H9 (cell line): Measurements from ENCODE around the gene NRIP3. TPM values are rescaled to one million over a fixed set of nuclear protein-coding genes. Genes with fewer than 3 reads are reported as not detected.

Experiments used
- DNase-seq: peaks from one replicate; pipeline ENCODE4 v3.0.0-alpha.2; 2017
- H2AFZ ChIP-seq: one replicate; pipeline ENCODE4 v1.6.1; 2013; ENCODE audit warnings: mild to moderate bottlenecking, low read length, control low read depth, moderate library complexity
- H2AK5ac ChIP-seq: 2 replicates; pipeline ENCODE4 v1.6.1; 2013; ENCODE audit warnings: low read length, control low read depth, mixed read lengths; ENCODE audit not compliant: insufficient read length
- H2BK120ac ChIP-seq: one replicate; pipeline ENCODE4 v1.6.1; 2013; ENCODE audit warnings: low read depth, mild to moderate bottlenecking, low read length, control low read depth, inconsistent platforms; ENCODE audit not compliant: poor library complexity, severe bottlenecking
- H2BK12ac ChIP-seq: 2 replicates; pipeline ENCODE4 v1.6.1; 2013; ENCODE audit warnings: low read length, control low read depth, mixed read lengths, low read depth; ENCODE audit not compliant: insufficient read length
- H2BK15ac ChIP-seq: 2 replicates; pipeline ENCODE4 v1.6.1; 2013; ENCODE audit warnings: low read depth, low read length, control low read depth
- H2BK20ac ChIP-seq: one replicate; pipeline ENCODE4 v1.6.1; 2013; ENCODE audit warnings: low read depth, mild to moderate bottlenecking, low read length, control low read depth, inconsistent platforms; ENCODE audit not compliant: poor library complexity, severe bottlenecking
- H2BK5ac ChIP-seq: 2 replicates; pipeline ENCODE4 v1.6.1; 2013; ENCODE audit warnings: low read length, control low read depth, mixed read lengths; ENCODE audit not compliant: insufficient read length
- H3K14ac ChIP-seq: 2 replicates; pipeline ENCODE4 v1.6.1; 2013; ENCODE audit warnings: low read length, control low read depth; ENCODE audit not compliant: insufficient read depth
- H3K18ac ChIP-seq: 2 replicates; pipeline ENCODE4 v1.6.1; 2013; ENCODE audit warnings: low read depth, mild to moderate bottlenecking, mixed read lengths, low read length, control low read depth; ENCODE audit not compliant: insufficient read length
- H3K23ac ChIP-seq: 2 replicates; pipeline ENCODE4 v1.6.1; 2013; ENCODE audit warnings: low read length, control low read depth, mixed read lengths, low read depth; ENCODE audit not compliant: insufficient read length
- H3K23me2 ChIP-seq: 2 replicates; pipeline ENCODE4 v1.6.1; 2013; ENCODE audit warnings: low read depth, mild to moderate bottlenecking, mixed read lengths, low read length, control low read depth; ENCODE audit not compliant: insufficient read length, poor library complexity, severe bottlenecking
- H3K27ac ChIP-seq: 2 replicates; pipeline ENCODE4 v1.5.1; 2013; ENCODE audit warnings: low read length, control low read depth, mixed read lengths, low read depth; ENCODE audit not compliant: insufficient read length
- H3K27me3 ChIP-seq: 2 replicates; pipeline ENCODE4 v1.6.1; 2013; ENCODE audit warnings: low read length, control low read depth, inconsistent platforms; ENCODE audit not compliant: insufficient read depth
- H3K4ac ChIP-seq: 2 replicates; pipeline ENCODE4 v1.6.1; 2013; ENCODE audit warnings: low read depth, mild to moderate bottlenecking, control low read depth, inconsistent platforms, low read length, moderate library complexity
- H3K4me1 ChIP-seq: 2 replicates; pipeline ENCODE4 v1.6.1; 2013; ENCODE audit warnings: low read length, control low read depth, inconsistent platforms; ENCODE audit not compliant: insufficient read depth
- H3K4me2 ChIP-seq: 2 replicates; pipeline ENCODE4 v1.6.1; 2013; ENCODE audit warnings: low read length, control low read depth, mixed read lengths; ENCODE audit not compliant: insufficient read length, insufficient read depth
- H3K56ac ChIP-seq: 2 replicates; pipeline ENCODE4 v1.6.1; 2013; ENCODE audit warnings: low read depth, mild to moderate bottlenecking, mixed read lengths, low read length, control low read depth; ENCODE audit not compliant: insufficient read length
- H3K79me1 ChIP-seq: 2 replicates; pipeline ENCODE4 v1.6.1; 2013; ENCODE audit warnings: low read depth, mild to moderate bottlenecking, moderate library complexity, low read length, control low read depth, inconsistent platforms; ENCODE audit not compliant: insufficient read depth, poor library complexity, severe bottlenecking
- H3K79me2 ChIP-seq: 2 replicates; pipeline ENCODE4 v1.6.1; 2013; ENCODE audit warnings: low read length, control low read depth, inconsistent platforms; ENCODE audit not compliant: insufficient read depth
- H3K9ac ChIP-seq: 2 replicates; pipeline ENCODE4 v1.6.1; 2013; ENCODE audit warnings: low read length, control low read depth, mixed read lengths; ENCODE audit not compliant: insufficient read length; ENCODE audit errors: extremely low read depth
- H3K9me3 ChIP-seq: one replicate; pipeline ENCODE4 v1.6.1; 2013; ENCODE audit warnings: low read depth, low read length, inconsistent platforms; ENCODE audit not compliant: control insufficient read depth
- H3T11ph ChIP-seq: one replicate; pipeline ENCODE4 v1.6.1; 2013; ENCODE audit warnings: mild to moderate bottlenecking, low read length, control low read depth, inconsistent platforms
- H4K20me1 ChIP-seq: one replicate; pipeline ENCODE4 v1.6.1; 2013; ENCODE audit not compliant: control insufficient read depth, insufficient read length, insufficient read depth
- H4K5ac ChIP-seq: 2 replicates; pipeline ENCODE4 v1.6.1; 2013; ENCODE audit warnings: low read depth, mild to moderate bottlenecking, mixed read lengths, low read length, control low read depth; ENCODE audit not compliant: insufficient read length
- H4K8ac ChIP-seq: replicated peaks from 2 replicates; pipeline ENCODE4 v1.6.1; 2013; ENCODE audit warnings: low read length, control low read depth, mixed read lengths, low read depth; ENCODE audit not compliant: insufficient read length
- H4K91ac ChIP-seq: 2 replicates; pipeline ENCODE4 v1.6.1; 2013; ENCODE audit warnings: low read depth, mild to moderate bottlenecking, moderate library complexity, mixed read lengths, low read length, control low read depth; ENCODE audit not compliant: insufficient read length
- H3K27ac Mint-ChIP-seq, 3 experiments: 2 replicates in 2 of 3; 3 replicates in 1 of 3; pipeline ENCODE4 v1.8.0; 2020 to 2021; ENCODE audit warnings: mixed read lengths in 3 of 3, mild to moderate bottlenecking in 1 of 3, moderate library complexity in 1 of 3
- H3K27me3 Mint-ChIP-seq: 2 replicates; pipeline ENCODE4 v1.8.0; 2021; ENCODE audit warnings: low read depth, mild to moderate bottlenecking, moderate library complexity, mixed read lengths
- H3K36me3 Mint-ChIP-seq, 3 experiments: 2 replicates in 2 of 3; 3 replicates in 1 of 3; pipeline ENCODE4 v1.8.0; 2020 to 2021; ENCODE audit warnings: low read depth in 3 of 3, mixed read lengths in 3 of 3; ENCODE audit not compliant: insufficient read depth in 1 of 3
- H3K4me1 Mint-ChIP-seq, 2 experiments: 2 replicates each; pipeline ENCODE4 v1.8.0; 2020; ENCODE audit warnings: mixed read lengths in 2 of 2
- H3K4me3 Mint-ChIP-seq, 2 experiments: 2 replicates in 1 of 2; 3 replicates in 1 of 2; pipeline ENCODE4 v1.8.0; 2020 to 2021; ENCODE audit warnings: mild to moderate bottlenecking in 2 of 2, mixed read lengths in 2 of 2, moderate library complexity in 1 of 2
- H3K9me3 Mint-ChIP-seq, 2 experiments: 2 replicates in 1 of 2; 3 replicates in 1 of 2; pipeline ENCODE4 v1.8.0; 2020; ENCODE audit warnings: mild to moderate bottlenecking in 2 of 2, mixed read lengths in 2 of 2, moderate library complexity in 1 of 2
- CTCF ChIP-seq: fragments of 200-600 bp; sonication (generic); conservative IDR thresholded peaks from 3 replicates; pipeline ENCODE4 v1.8.0; 2021; ENCODE audit warnings: antibody characterized with exemption, mild to moderate bottlenecking
- WGBS: extraction: QIAGEN DNeasy Blood & Tissue Kit; methylation state at CpG from one replicate; pipeline ENCODE4 v1.1.7; 2013; ENCODE audit warnings: missing lambda C conversion rate, low lambda C conversion rate, mixed read lengths; ENCODE audit not compliant: insufficient read length; ENCODE audit errors: extremely low coverage; 5-methylcytosine and 5-hydroxymethylcytosine counted together
- total RNA-seq: library from RNA; stranded (reverse); gene quantifications from 2 replicates; pipeline ENCODE4 v1.2.1, GENCODE V29; 2021

NRIP3 gene
- total RNA-seq, 1 experiment from 2014 or later, result 4.2 TPM

GRCh38 chr11:9008661-9009060 lies 4.9 kb upstream of the NRIP3 start:
- no peak overlapping the region for H3K4me2 ChIP-seq
- no peak overlapping the region for H2BK15ac ChIP-seq
- H3K9ac ChIP-seq, result no peak overlapping the region
- no peak overlapping the region for H3K27ac Mint-ChIP-seq
- no peak overlapping the region for H3K4me3 Mint-ChIP-seq
- no peaks in the 10 kb centered on the region for H3K9me3 ChIP-seq
- H3K23ac ChIP-seq, result no peak overlapping the region
- H3K36me3 Mint-ChIP-seq, result no peaks in the 10 kb centered on the region
- H2BK20ac ChIP-seq, result no peak overlapping the region
- no peak overlapping the region for H4K5ac ChIP-seq
- no peak overlapping the region for H2AFZ ChIP-seq
- no peak overlapping the region for H3T11ph ChIP-seq
- H4K20me1 ChIP-seq, result no peaks in the 10 kb centered on the region
- no peaks in the 10 kb centered on the region for H3K4me1 ChIP-seq
- H2BK5ac ChIP-seq, result no peak overlapping the region
- H3K27me3 ChIP-seq, result peaks cover 14% of the 10 kb centered on the region
- DNase-seq, result no peak
- no peak for TF ChIP-seq CTCF
- H3K18ac ChIP-seq, result no peak overlapping the region
- no peak overlapping the region for H4K8ac ChIP-seq
- H3K27me3 Mint-ChIP-seq, result peaks cover 64% of the 10 kb centered on the region
- no peaks in the 10 kb centered on the region for H3K79me1 ChIP-seq
- H3K4me1 Mint-ChIP-seq, result peaks cover 0 to 5% of the 10 kb centered on the region in 2 experiments; a peak in 1 of 4 replicates
- H2BK120ac ChIP-seq, result no peak overlapping the region
- no peak overlapping the region for H3K56ac ChIP-seq
- no peak overlapping the region for H3K27ac ChIP-seq
- no peak overlapping the region for H4K91ac ChIP-seq
- H3K79me2 ChIP-seq, result no peaks in the 10 kb centered on the region
- H2BK12ac ChIP-seq, result no peak overlapping the region
- H3K4ac ChIP-seq, result no peak overlapping the region
- peaks cover 1% of the 10 kb centered on the region for H3K23me2 ChIP-seq
- peak overlapping the region; percentile 16 for H2AK5ac ChIP-seq
- peak overlapping the region; percentile 21; the same call in 1 of the 2 replicates for H3K14ac ChIP-seq
- no CpG with 5 or more reads among the region's 1 CpG for WGBS
- peaks cover 4 to 5% of the 10 kb centered on the region in 2 experiments; a peak in 3 of 5 replicates for H3K9me3 Mint-ChIP-seq
